T-cell (primary cell): Measurements from ENCODE around the gene RABGGTB. TPM values are rescaled to one million over a fixed set of nuclear protein-coding genes. Genes with fewer than 3 reads are reported as not detected.
"Not testable (repeated sequence)": the region's sequence is repeated elsewhere in the genome, so short reads cannot be mapped to it uniquely, and the experiment has no call there.

Source experiments
- ATAC-seq, 4 experiments: fragments of 200-7000 bp in 3 of 4; fragments of 150-1000 bp in 1 of 4; cut with Tn5 transposase; replicated peaks in 1 of 4; 1 replicate in 3 of 4; 2 replicates in 1 of 4; pipeline ENCODE4 v1.10.0; 2021; ENCODE audit warnings: moderate library complexity in 3 of 4, mild to moderate bottlenecking in 2 of 4, moderate number of reproducible peaks in 1 of 4
- CTCF ChIA-PET, 2 donors: fragments of 300-600 bp; sonication (Branson Sonifier 250); formaldehyde crosslinking; loops; one replicate each; lab custom pipeline; 2022; ENCODE audit warnings: antibody characterized with exemption in 2 of 2; lab: Charles Lee
- POLR2A ChIA-PET, 2 donors: fragments of 300-600 bp; sonication (Branson Sonifier 250); formaldehyde crosslinking; loops; one replicate each; lab custom pipeline; 2022; ENCODE audit warnings: antibody characterized with exemption in 2 of 2; lab: Charles Lee
- DNase-seq, 35 experiments: peaks; one replicate each; pipeline versions ENCODE4 v3.0.0 to v3.0.0-alpha.2; 2013 to 2023
- H3K27ac ChIP-seq: one replicate; pipeline ENCODE4 v1.5.1; 2013; ENCODE audit warnings: low read length
- H3K27me3 ChIP-seq, 2 experiments: replicated peaks in 1 of 2; 1 replicate in 1 of 2; 2 replicates in 1 of 2; pipeline versions ENCODE4 v1.6.1 to v1.7.0; 2013; ENCODE audit warnings: low read length in 1 of 2, mixed read lengths in 1 of 2; ENCODE audit not compliant: control insufficient read depth in 2 of 2, insufficient read depth in 2 of 2; ENCODE audit errors: extremely low read depth in 1 of 2
- H3K36me3 ChIP-seq, 2 donors: 1 replicate in 1 of 2; 2 replicates in 1 of 2; pipeline versions ENCODE4 v1.6.1 to v1.7.0; 2013; ENCODE audit warnings: low read length in 1 of 2; ENCODE audit not compliant: control insufficient read depth in 2 of 2, insufficient read depth in 1 of 2; ENCODE audit errors: extremely low read depth in 1 of 2
- H3K4me1 ChIP-seq, 2 experiments: 1 replicate in 1 of 2; 2 replicates in 1 of 2; pipeline versions ENCODE4 v1.6.1 to v1.7.0; 2013; ENCODE audit warnings: low read length in 2 of 2, mixed read lengths in 1 of 2; ENCODE audit not compliant: insufficient read depth in 2 of 2, control insufficient read depth in 1 of 2; ENCODE audit errors: extremely low read depth in 1 of 2
- H3K4me3 ChIP-seq, 2 donors: 1 replicate in 1 of 2; 2 replicates in 1 of 2; pipeline versions ENCODE4 v1.5.1 to v1.7.0; 2013; ENCODE audit warnings: mild to moderate bottlenecking in 2 of 2, low read length in 1 of 2, moderate library complexity in 1 of 2; ENCODE audit not compliant: control insufficient read depth in 1 of 2; ENCODE audit errors: extremely low read depth in 1 of 2
- H3K9me3 ChIP-seq: 2 replicates; pipeline ENCODE4 v1.7.0; 2013
- H3K27ac Mint-ChIP-seq, 2 donors: one replicate each; pipeline ENCODE4 v1.8.0; 2020 to 2021; ENCODE audit warnings: mild to moderate bottlenecking in 2 of 2, mixed read lengths in 2 of 2
- H3K27me3 Mint-ChIP-seq, 2 donors: one replicate each; pipeline ENCODE4 v1.8.0; 2021 to 2022; ENCODE audit warnings: mixed read lengths in 2 of 2
- H3K36me3 Mint-ChIP-seq: one replicate; pipeline ENCODE4 v1.8.0; 2021; ENCODE audit warnings: mixed read lengths
- H3K4me1 Mint-ChIP-seq, 3 donors: one replicate each; pipeline ENCODE4 v1.8.0; 2020 to 2022; ENCODE audit warnings: mixed read lengths in 3 of 3, mild to moderate bottlenecking in 1 of 3
- H3K4me3 Mint-ChIP-seq, 3 donors: one replicate each; pipeline ENCODE4 v1.8.0; 2020 to 2022; ENCODE audit warnings: mild to moderate bottlenecking in 3 of 3, mixed read lengths in 3 of 3, moderate library complexity in 3 of 3
- H3K9me3 Mint-ChIP-seq, 3 donors: one replicate each; pipeline ENCODE4 v1.8.0; 2020 to 2022; ENCODE audit warnings: mixed read lengths in 3 of 3
- WGBS: methylation state at CpG from one replicate; pipeline ENCODE4 v1.1.5; 2013; ENCODE audit warnings: missing lambda C conversion rate; ENCODE audit not compliant: insufficient coverage; 5-methylcytosine and 5-hydroxymethylcytosine counted together
- total RNA-seq, 35 experiments: library from RNA in 6 of 35; stranded (reverse) in 6 of 35; fragments of 120-200 nt in 1 of 35; gene quantifications; one replicate each; pipeline versions ENCODE4 v1.2.1 to v1.2.4 and lab custom pipeline; 2013 to 2026

The RABGGTB gene
- total RNA-seq, 5 donors from 2014 or later (not counting 1 experiment from before 2014, with no cell fraction given), result 75.8 to 153 (median 83.6) TPM

- Mint-ChIP-seq H3K4me3 (no peak overlapping the region), H3K9me3 (no peaks in the 10 kb centered on the region), H3K36me3 (peaks cover 5% of the 10 kb centered on the region), H3K27me3 (no peaks in the 10 kb centered on the region), H3K4me1 (no peaks in the 10 kb centered on the region), H3K27ac (no peak overlapping the region)
- no peak for ATAC-seq
- H3K4me3 ChIP-seq, result no peak overlapping the region
- H3K36me3 ChIP-seq, result peaks cover 0 to 4% of the 10 kb centered on the region in 2 donors
- H3K4me1 ChIP-seq, result no peaks in the 10 kb centered on the region
- CTCF ChIA-PET, result no interaction called here
- WGBS, result no CpG with 5 or more reads among the region's 1 CpG
- POLR2A ChIA-PET, result interaction anchor here in 1 of 2 donors (0.6 kb wide), 1 partner anchor 30 kb away, joined by 7 read pairs; no protein-coding TSS in a partner anchor
- no peak overlapping the region for H3K27ac ChIP-seq
- no peaks in the 10 kb centered on the region for H3K9me3 ChIP-seq
- DNase-seq, result no peak
- no peaks in the 10 kb centered on the region for H3K27me3 ChIP-seq
These were observed 20.2 kb upstream of the RABGGTB start for GRCh38 chr1:75765697-75766355.

- no peak overlapping the region for H3K4me3 Mint-ChIP-seq
- no peaks in the 10 kb centered on the region for H3K27me3 ChIP-seq
- ChIA-PET POLR2A (no interaction called here), CTCF (no interaction called here)
- ATAC-seq (no peak), DNase-seq (no peak)
- no peak overlapping the region for H3K4me3 ChIP-seq
- H3K4me1 ChIP-seq, result no peaks in the 10 kb centered on the region
- H3K4me1 Mint-ChIP-seq, result no peaks in the 10 kb centered on the region
- no peaks in the 10 kb centered on the region for H3K36me3 Mint-ChIP-seq
- no peaks in the 10 kb centered on the region for H3K9me3 ChIP-seq
- H3K36me3 ChIP-seq, result peaks cover 0 to 4% of the 10 kb centered on the region in 2 donors
- no CpG with 5 or more reads among the region's 1 CpG for WGBS
- H3K9me3 Mint-ChIP-seq, result no peaks in the 10 kb centered on the region
- H3K27me3 Mint-ChIP-seq, result peaks cover 0 to 1% of the 10 kb centered on the region in 2 donors
- H3K27ac Mint-ChIP-seq, result no peak overlapping the region
- H3K27ac ChIP-seq, result no peak overlapping the region
These were observed 18.0 kb upstream of the RABGGTB start for GRCh38 chr1:75768016-75768415.

- H3K27ac ChIP-seq, result no peak overlapping the region
- Mint-ChIP-seq H3K9me3 (no peaks in the 10 kb centered on the region), H3K36me3 (no peaks in the 10 kb centered on the region), H3K4me1 (no peaks in the 10 kb centered on the region), H3K4me3 (no peak overlapping the region), H3K27me3 (peaks cover 0 to 3% of the 10 kb centered on the region in 2 donors), H3K27ac (no peak overlapping the region)
- no peaks in the 10 kb centered on the region for H3K9me3 ChIP-seq
- DNase-seq, result no peak
- ChIA-PET CTCF (interaction anchor here in 1 of 2 donors (0.7 kb wide), 1 partner anchor 228 kb away, joined by 5 read pairs; no protein-coding TSS in a partner anchor), POLR2A (interaction anchor here in 1 of 2 donors (0.6 kb wide), 1 partner anchor 33 kb away, joined by 3 read pairs; no protein-coding TSS in a partner anchor)
- WGBS, result no CpG with 5 or more reads among the region's 1 CpG
- no peak overlapping the region for H3K4me3 ChIP-seq
- no peak for ATAC-seq
- no peaks in the 10 kb centered on the region for H3K4me1 ChIP-seq
- H3K27me3 ChIP-seq, result no peaks in the 10 kb centered on the region
- no peaks in the 10 kb centered on the region for H3K36me3 ChIP-seq
These were observed 15.3 kb upstream of the RABGGTB start for GRCh38 chr1:75770761-75771160.

GRCh38 chr1:75771978-75772377 lies 14.1 kb upstream of the RABGGTB start:
- H3K36me3 Mint-ChIP-seq, result no peaks in the 10 kb centered on the region
- no peaks in the 10 kb centered on the region for H3K4me1 ChIP-seq
- peaks cover 0 to 3% of the 10 kb centered on the region in 2 donors for H3K27me3 Mint-ChIP-seq
- no peak overlapping the region for H3K4me3 Mint-ChIP-seq
- no peaks in the 10 kb centered on the region for H3K36me3 ChIP-seq
- DNase-seq, result no peak
- H3K4me3 ChIP-seq, result no peak overlapping the region
- no peaks in the 10 kb centered on the region for H3K9me3 Mint-ChIP-seq
- H3K27ac ChIP-seq, result no peak overlapping the region
- ATAC-seq, result no peak
- no peaks in the 10 kb centered on the region for H3K9me3 ChIP-seq
- CTCF ChIA-PET, result no interaction called here
- H3K4me1 Mint-ChIP-seq, result no peaks in the 10 kb centered on the region
- H3K27me3 ChIP-seq, result no peaks in the 10 kb centered on the region
- WGBS, result no CpG with 5 or more reads among the region's 3 CpGs
- POLR2A ChIA-PET, result no interaction called here
- H3K27ac Mint-ChIP-seq, result no peak overlapping the region

- H3K27me3 ChIP-seq, ATAC-seq, H3K36me3 ChIP-seq, H3K27ac Mint-ChIP-seq, H3K9me3 Mint-ChIP-seq, H3K4me3 Mint-ChIP-seq, H3K4me3 ChIP-seq, CTCF ChIA-PET, POLR2A ChIA-PET, H3K4me1 ChIP-seq, H3K4me1 Mint-ChIP-seq, H3K27ac ChIP-seq, DNase-seq, H3K9me3 ChIP-seq, H3K36me3 Mint-ChIP-seq: not testable (repeated sequence)
- peaks cover 8 to 12% of the 10 kb centered on the region in 2 donors for H3K27me3 Mint-ChIP-seq
- 100% methylated on average over 4 of the region's 4 CpGs for WGBS
These were observed 8.2 kb upstream of the RABGGTB start for GRCh38 chr1:75777812-75778211.

- H3K9me3 ChIP-seq, CTCF ChIA-PET, H3K27ac Mint-ChIP-seq, ATAC-seq, H3K4me1 Mint-ChIP-seq, H3K27ac ChIP-seq, H3K4me1 ChIP-seq, POLR2A ChIA-PET, H3K27me3 ChIP-seq, H3K36me3 ChIP-seq, H3K9me3 Mint-ChIP-seq, H3K36me3 Mint-ChIP-seq, DNase-seq, H3K4me3 ChIP-seq, H3K4me3 Mint-ChIP-seq: not testable (repeated sequence)
- WGBS, result 100% methylated on average over 2 of the region's 5 CpGs
- H3K27me3 Mint-ChIP-seq, result peaks cover 8 to 12% of the 10 kb centered on the region in 2 donors
These were observed 7.4 kb upstream of the RABGGTB start for GRCh38 chr1:75778694-75779093.
